Gastrocnemius medialis (tissue), 4 donors: ENCODE measurements around the gene GPC6.

Source experiments
- POLR2A ChIP-seq, 2 donors: fragments of 450-650 bp; IDR thresholded peaks; one replicate each; pipeline ENCODE4 v1.6.1; 2017; ENCODE audit warnings: antibody characterized with exemption in 2 of 2, mild to moderate bottlenecking in 2 of 2, moderate library complexity in 2 of 2
- TF ChIP-seq, protein P1 (sequence below), 5 experiments: fragments of 450-650 bp in 3 of 5; fragments of 200-600 bp in 2 of 5; sonication (generic) in 2 of 5; IDR thresholded peaks in 4 of 5; conservative IDR thresholded peaks in 1 of 5; 1 replicate in 4 of 5; 2 replicates in 1 of 5; pipeline ENCODE4 v1.5.1; 2016 to 2019; ENCODE audit warnings: antibody characterized with exemption in 5 of 5, mild to moderate bottlenecking in 3 of 5, moderate library complexity in 3 of 5

DNA sequence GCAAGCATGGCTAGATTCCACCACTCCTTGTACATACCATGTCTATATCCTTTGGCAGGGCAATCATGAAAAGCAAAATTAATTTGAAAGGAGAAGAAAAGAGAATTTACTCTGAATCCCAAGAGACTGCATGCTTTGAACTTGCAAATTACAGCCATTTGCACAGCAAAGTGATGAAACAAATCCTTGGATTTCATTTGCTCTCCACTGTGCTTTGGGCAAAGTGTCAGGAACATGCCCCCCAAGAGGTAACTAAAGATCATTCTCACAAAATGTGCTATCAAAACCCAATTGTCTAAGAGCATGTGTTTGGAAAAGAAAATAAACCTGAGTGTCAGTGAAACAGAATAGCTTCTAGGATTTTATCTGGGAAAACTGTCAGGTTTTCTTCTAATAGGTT lies 298.5 kb downstream of the GPC6 start:
- TF ChIP-seq, protein P1, sequence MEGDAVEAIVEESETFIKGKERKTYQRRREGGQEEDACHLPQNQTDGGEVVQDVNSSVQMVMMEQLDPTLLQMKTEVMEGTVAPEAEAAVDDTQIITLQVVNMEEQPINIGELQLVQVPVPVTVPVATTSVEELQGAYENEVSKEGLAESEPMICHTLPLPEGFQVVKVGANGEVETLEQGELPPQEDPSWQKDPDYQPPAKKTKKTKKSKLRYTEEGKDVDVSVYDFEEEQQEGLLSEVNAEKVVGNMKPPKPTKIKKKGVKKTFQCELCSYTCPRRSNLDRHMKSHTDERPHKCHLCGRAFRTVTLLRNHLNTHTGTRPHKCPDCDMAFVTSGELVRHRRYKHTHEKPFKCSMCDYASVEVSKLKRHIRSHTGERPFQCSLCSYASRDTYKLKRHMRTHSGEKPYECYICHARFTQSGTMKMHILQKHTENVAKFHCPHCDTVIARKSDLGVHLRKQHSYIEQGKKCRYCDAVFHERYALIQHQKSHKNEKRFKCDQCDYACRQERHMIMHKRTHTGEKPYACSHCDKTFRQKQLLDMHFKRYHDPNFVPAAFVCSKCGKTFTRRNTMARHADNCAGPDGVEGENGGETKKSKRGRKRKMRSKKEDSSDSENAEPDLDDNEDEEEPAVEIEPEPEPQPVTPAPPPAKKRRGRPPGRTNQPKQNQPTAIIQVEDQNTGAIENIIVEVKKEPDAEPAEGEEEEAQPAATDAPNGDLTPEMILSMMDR (IDR thresholded peaks at IDR 0.05 in 4 of 5, conservative IDR thresholded peaks at IDR 0.05 in 1 of 5): no peak
- no peak for TF ChIP-seq POLR2A (IDR thresholded peaks at IDR 0.05)
